Thyroid gland (tissue), 4 donors: ENCODE data around the gene NAB1. TPM values are rescaled to one million over a fixed set of nuclear protein-coding genes. Genes with fewer than 3 reads are reported as not detected.

Experiments
- DNase-seq, 2 donors: peaks; one replicate each; pipeline ENCODE4 v3.0.0-alpha.2; 2019
- H3K27ac ChIP-seq, 3 donors: fragments of 200-600 bp; sonication (generic); 1 replicate in 2 of 3; 2 replicates in 1 of 3; pipeline ENCODE4 v1.5.1; 2016 to 2019; ENCODE audit warnings: mild to moderate bottlenecking in 1 of 3, moderate library complexity in 1 of 3
- H3K27me3 ChIP-seq: fragments of 200-600 bp; sonication (generic); one replicate; pipeline ENCODE4 v1.5.1; 2019
- H3K36me3 ChIP-seq, 2 donors: fragments of 200-600 bp; sonication (generic); one replicate each; pipeline ENCODE4 v1.5.1; 2016 to 2019
- H3K4me1 ChIP-seq, 2 donors: fragments of 200-600 bp; sonication (generic); one replicate each; pipeline ENCODE4 v1.5.1; 2017 to 2019
- H3K4me3 ChIP-seq, 3 donors: fragments of 200-600 bp; sonication (generic); replicated peaks in 1 of 3; 1 replicate in 2 of 3; 2 replicates in 1 of 3; pipeline ENCODE4 v1.5.1; 2016; ENCODE audit warnings: mild to moderate bottlenecking in 1 of 3
- H3K9me3 ChIP-seq: fragments of 200-600 bp; sonication (generic); one replicate; pipeline ENCODE4 v1.5.1; 2017
- CTCF ChIP-seq, 6 experiments: fragments of 200-600 bp in 3 of 6; fragments of 450-650 bp in 3 of 6; sonication (generic) in 3 of 6; IDR thresholded peaks; one replicate each; pipeline ENCODE4 v1.5.1; 2016 to 2019; ENCODE audit warnings: antibody characterized with exemption in 6 of 6, mild to moderate bottlenecking in 2 of 6, inconsistent platforms in 1 of 6, moderate library complexity in 1 of 6
- POLR2A ChIP-seq, 2 donors: fragments of 450-650 bp; IDR thresholded peaks; one replicate each; pipeline ENCODE4 v1.6.1; 2017; ENCODE audit warnings: antibody characterized with exemption in 2 of 2, mild to moderate bottlenecking in 2 of 2, moderate library complexity in 1 of 2
- WGBS, 2 donors: methylation state at CpG; one replicate each; pipeline ENCODE4 v1.1.5; 2017; 5-methylcytosine and 5-hydroxymethylcytosine counted together
- intact Hi-C: fragments of 100-400 bp; cut with DNase I; formaldehyde crosslinking; loops from one replicate; pipeline ENCODE4 v1.15.1; 2023
- total RNA-seq, 4 donors: library from RNA; depleted of rRNA; stranded (reverse); fragments of >200 nt; gene quantifications; one replicate each; pipeline ENCODE4 v1.2.3, GENCODE V29; 2016

NAB1 gene
- total RNA-seq, 4 donors from 2014 or later = 64.1 to 90.8 (median 83.0) TPM

- peak in 1 of 2 donors; percentile 80 for TF ChIP-seq POLR2A (IDR thresholded peaks at IDR 0.05)
- no peak for TF ChIP-seq CTCF (IDR thresholded peaks at IDR 0.05)
- H3K27ac ChIP-seq = peak overlapping the region; percentile 79 to 96 (median 89)
- DNase-seq = peak; percentile 91 to 92
- 0% methylated on average over 25 to 34 of the region's 78 CpGs for WGBS, 2 donors
- peaks cover 6 to 17% of the 10 kb centered on the region in 2 donors for H3K4me1 ChIP-seq
- no peaks in the 10 kb centered on the region for H3K36me3 ChIP-seq
- H3K4me3 ChIP-seq = peak overlapping the region; percentile 30 to 91 (median 90)
- intact Hi-C loops = loop anchor here (10.0 kb wide), 1 partner anchor 114 kb away; the partner anchor contains the start of gene NEMP2
- no peaks in the 10 kb centered on the region for H3K27me3 ChIP-seq
- no peaks in the 10 kb centered on the region for H3K9me3 ChIP-seq
Observed at GRCh38 chr2:190648289-190649034, 421 bp upstream of the NAB1 start.

- peaks cover 6 to 17% of the 10 kb centered on the region in 2 donors for H3K4me1 ChIP-seq
- H3K9me3 ChIP-seq = no peaks in the 10 kb centered on the region
- DNase-seq = peak; percentile 7 to 12
- H3K27me3 ChIP-seq = no peaks in the 10 kb centered on the region
- peak overlapping the region; percentile 84 to 96 (median 91) for H3K27ac ChIP-seq
- H3K4me3 ChIP-seq = peak overlapping the region; percentile 41 to 91 (median 52)
- WGBS, 2 donors = 0 to 1% methylated on average over 15 of the region's 15 CpGs
- TF ChIP-seq POLR2A (IDR thresholded peaks at IDR 0.05) = no peak
- no peaks in the 10 kb centered on the region for H3K36me3 ChIP-seq
- intact Hi-C loops = loop anchor here (10.0 kb wide), 1 partner anchor 115 kb away; the partner anchor contains the start of gene NEMP2
Observed at GRCh38 chr2:190649798-190650390, 1.0 kb downstream of the NAB1 start.

- no peaks in the 10 kb centered on the region for H3K9me3 ChIP-seq
- peaks cover 11 to 12% of the 10 kb centered on the region in 2 donors for H3K4me1 ChIP-seq
- H3K27me3 ChIP-seq = no peaks in the 10 kb centered on the region
- no peaks in the 10 kb centered on the region for H3K36me3 ChIP-seq
- TF ChIP-seq POLR2A (IDR thresholded peaks at IDR 0.05) = no peak
- no peak for TF ChIP-seq CTCF (IDR thresholded peaks at IDR 0.05)
- DNase-seq = no peak
- WGBS, 2 donors = 90 to 96% methylated on average over 2 of the region's 2 CpGs
- H3K27ac ChIP-seq = no peak overlapping the region
- no peak overlapping the region for H3K4me3 ChIP-seq
- intact Hi-C loops = no loop called here
Observed at GRCh38 chr2:190651413-190651812, 2.5 kb downstream of the NAB1 start.

- Histone ChIP-seq H3K9me3 (no peaks in the 10 kb centered on the region), H3K4me3 (no peak overlapping the region), H3K36me3 (no peaks in the 10 kb centered on the region), H3K4me1 (peaks cover 9 to 16% of the 10 kb centered on the region in 2 donors), H3K27me3 (no peaks in the 10 kb centered on the region), H3K27ac (no peak overlapping the region)
- 80 to 89% methylated on average over 1 of the region's 1 CpG for WGBS, 2 donors
- DNase-seq = no peak
- intact Hi-C loops = no loop called here
- TF ChIP-seq CTCF (IDR thresholded peaks at IDR 0.05) = no peak
- TF ChIP-seq POLR2A (IDR thresholded peaks at IDR 0.05) = no peak
Observed at GRCh38 chr2:190653231-190653630, 4.3 kb downstream of the NAB1 start.

GRCh38 chr2:190653931-190654330 is 5.0 kb downstream of the NAB1 start:
- TF ChIP-seq POLR2A (IDR thresholded peaks at IDR 0.05) = no peak
- no peak for TF ChIP-seq CTCF (IDR thresholded peaks at IDR 0.05)
- Histone ChIP-seq H3K36me3 (no peaks in the 10 kb centered on the region), H3K27ac (no peak overlapping the region), H3K27me3 (no peaks in the 10 kb centered on the region), H3K4me1 (peaks cover 9 to 19% of the 10 kb centered on the region in 2 donors), H3K9me3 (no peaks in the 10 kb centered on the region), H3K4me3 (no peak overlapping the region)
- intact Hi-C loops = no loop called here
- DNase-seq = no peak
